ENCODE measurements around the gene NACC2. TPM values are rescaled to one million over a fixed set of nuclear protein-coding genes. Genes with fewer than 3 reads are reported as not detected.

Gene NACC2
- polyA plus RNA-seq, 1 donor = 11.8 TPM

DNA sequence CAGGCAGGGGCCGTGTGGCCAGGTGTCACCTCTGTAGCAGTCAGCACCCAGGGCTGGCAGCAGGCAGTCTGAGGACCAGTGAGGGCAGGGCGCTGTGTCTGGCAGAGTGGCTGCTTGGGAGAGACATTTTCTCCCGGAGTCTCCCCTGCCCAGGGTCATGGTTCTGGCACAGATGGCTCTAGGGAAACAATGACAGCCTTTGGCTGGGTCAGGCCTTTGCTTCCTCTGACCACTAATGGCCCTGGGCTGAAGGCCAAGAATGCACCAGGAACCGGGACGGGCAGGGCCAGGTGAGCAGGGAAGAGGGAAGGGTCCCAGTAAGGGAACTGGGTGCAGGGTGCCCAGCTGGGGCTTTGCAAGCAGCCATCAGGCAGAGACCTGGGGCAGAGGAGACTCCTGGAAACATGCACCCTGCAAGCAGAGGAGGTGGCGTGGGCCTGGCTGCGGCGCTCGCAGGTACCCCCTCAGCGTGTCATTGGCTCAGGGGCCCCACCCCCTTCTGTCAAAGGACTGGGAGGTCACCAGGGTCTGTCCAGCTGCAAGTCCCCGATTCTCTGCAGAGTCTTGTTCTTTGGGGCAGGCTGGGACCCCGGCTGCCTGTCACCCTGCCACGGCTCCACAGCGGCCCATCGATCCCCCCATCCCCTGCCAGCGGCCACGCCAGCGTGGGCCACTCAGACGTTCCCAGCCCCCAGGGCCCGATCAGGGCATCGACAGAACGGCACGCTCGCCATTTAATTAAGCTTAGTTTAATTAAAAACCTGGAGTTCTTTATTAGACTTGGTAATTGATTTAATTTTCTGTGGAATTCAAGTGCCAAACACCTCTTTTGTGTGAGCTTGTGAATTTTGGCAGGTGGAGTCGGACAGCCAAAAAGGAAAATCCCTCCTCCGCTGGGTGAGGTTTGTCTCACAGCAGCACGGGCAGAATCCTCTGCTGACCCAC, 42.5 kb upstream of the NACC2 start:
- no peak overlapping the region for H3K27ac ChIP-seq (ENCODE audit: low read length)
- H3K4me1 ChIP-seq (ENCODE audit: control insufficient read depth, insufficient read depth, low read length) = no peaks in the 10 kb centered on the region
- peaks cover 47% of the 10 kb centered on the region for H3K27me3 ChIP-seq (ENCODE audit: control insufficient read depth, insufficient read depth, low read length)
- no peak for DNase-seq
- peaks cover 4% of the 10 kb centered on the region for H3K9me3 ChIP-seq (ENCODE audit: control insufficient read depth, low read depth, low read length)
- H3K36me3 ChIP-seq (ENCODE audit: control insufficient read depth, insufficient read depth, low read length) = no peaks in the 10 kb centered on the region
- no CpG with 5 or more reads among the region's 27 CpGs for WGBS (ENCODE audit: insufficient coverage, low lambda C conversion rate)
- H3K4me3 ChIP-seq (ENCODE audit: low read length) = no peak overlapping the region

DNA sequence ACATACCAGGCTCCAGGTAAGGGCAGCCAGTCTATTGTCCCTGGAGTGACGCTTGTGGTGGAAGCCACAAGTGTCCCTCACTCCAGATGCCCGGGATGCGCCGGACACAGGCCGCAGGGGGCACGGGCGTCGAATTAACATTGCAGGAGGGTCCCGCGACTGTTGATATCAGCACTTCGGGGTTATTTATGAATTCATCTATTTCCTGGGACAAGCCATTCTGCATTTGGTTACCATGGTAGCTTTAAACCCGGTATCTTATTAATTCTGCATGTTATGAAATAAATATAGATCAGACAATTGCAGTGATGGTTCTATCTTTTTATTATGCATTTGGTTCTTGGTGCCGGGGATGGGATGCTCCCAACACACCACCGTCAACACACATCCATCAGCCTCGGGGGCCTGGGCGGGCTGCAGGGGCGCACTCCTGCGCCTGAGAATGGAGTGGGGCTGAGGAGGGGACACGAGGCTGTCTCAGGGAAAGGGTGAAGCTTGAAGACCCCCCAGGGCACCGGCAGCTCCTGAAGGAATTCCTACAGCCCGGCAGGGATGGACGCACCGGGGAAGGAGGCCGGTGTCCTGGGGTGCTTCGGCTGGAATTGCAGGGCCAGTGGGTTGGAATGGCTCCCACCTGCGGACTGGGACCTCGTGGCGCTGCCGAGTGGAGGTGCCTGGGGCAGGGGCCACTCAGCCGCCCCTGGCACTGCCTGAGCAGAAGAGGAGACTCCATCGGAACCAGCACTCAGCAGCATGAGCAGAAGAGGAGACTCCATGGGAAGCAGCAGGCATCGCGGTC, 41.2 kb upstream of the NACC2 start:
- H3K36me3 ChIP-seq (ENCODE audit: control insufficient read depth, insufficient read depth, low read length) = no peaks in the 10 kb centered on the region
- no peak overlapping the region for H3K27ac ChIP-seq (ENCODE audit: low read length)
- WGBS (ENCODE audit: insufficient coverage, low lambda C conversion rate) = no CpG with 5 or more reads among the region's 33 CpGs
- peaks cover 9% of the 10 kb centered on the region for H3K4me1 ChIP-seq (ENCODE audit: control insufficient read depth, insufficient read depth, low read length)
- no peak for DNase-seq
- H3K9me3 ChIP-seq (ENCODE audit: control insufficient read depth, low read depth, low read length) = peaks cover 4% of the 10 kb centered on the region
- H3K27me3 ChIP-seq (ENCODE audit: control insufficient read depth, insufficient read depth, low read length) = peaks cover 52% of the 10 kb centered on the region
- H3K4me3 ChIP-seq (ENCODE audit: low read length) = no peak overlapping the region

DNA sequence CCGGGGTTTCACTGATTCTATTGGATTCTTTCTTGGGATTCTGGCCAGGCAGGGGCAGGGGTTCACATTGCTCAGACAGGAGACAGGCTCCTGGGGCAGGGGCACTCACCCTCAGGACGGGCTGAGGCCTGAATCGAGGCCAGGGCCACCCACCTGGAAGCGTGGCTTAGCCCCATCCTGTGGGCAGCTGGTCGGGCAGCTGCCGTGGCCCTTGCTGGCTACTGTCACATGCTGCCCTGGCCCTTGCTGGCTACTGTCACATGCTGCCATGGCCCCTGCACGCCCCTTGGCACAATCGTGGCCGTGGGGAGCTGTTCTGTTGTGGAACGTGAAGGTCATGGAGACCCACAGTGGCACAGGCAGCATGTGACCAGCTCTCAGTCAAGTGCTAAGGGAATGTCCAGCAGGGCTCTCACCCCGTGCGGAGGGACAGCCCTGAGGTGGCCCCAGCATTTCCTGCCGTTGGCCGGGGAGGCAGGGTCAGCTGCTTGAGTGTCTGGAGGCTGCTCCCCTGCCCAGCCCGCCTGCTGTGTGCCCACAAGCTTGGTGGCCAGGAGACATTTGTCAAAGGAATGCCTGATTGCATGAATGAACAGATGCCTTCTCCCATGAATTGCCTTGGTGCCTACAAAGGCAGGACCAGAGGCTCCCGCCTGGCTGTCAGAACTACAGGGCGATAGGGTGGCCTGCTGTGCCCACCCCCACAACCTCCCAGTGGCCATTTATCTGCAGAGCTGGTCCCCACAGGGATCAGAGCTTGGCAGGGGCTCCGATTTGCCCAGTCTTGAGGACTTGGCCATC, 40.4 kb upstream of the NACC2 start:
- no CpG with 5 or more reads among the region's 18 CpGs for WGBS (ENCODE audit: insufficient coverage, low lambda C conversion rate)
- peaks cover 16% of the 10 kb centered on the region for H3K4me1 ChIP-seq (ENCODE audit: control insufficient read depth, insufficient read depth, low read length)
- H3K27me3 ChIP-seq (ENCODE audit: control insufficient read depth, insufficient read depth, low read length) = peaks cover 57% of the 10 kb centered on the region

DNA sequence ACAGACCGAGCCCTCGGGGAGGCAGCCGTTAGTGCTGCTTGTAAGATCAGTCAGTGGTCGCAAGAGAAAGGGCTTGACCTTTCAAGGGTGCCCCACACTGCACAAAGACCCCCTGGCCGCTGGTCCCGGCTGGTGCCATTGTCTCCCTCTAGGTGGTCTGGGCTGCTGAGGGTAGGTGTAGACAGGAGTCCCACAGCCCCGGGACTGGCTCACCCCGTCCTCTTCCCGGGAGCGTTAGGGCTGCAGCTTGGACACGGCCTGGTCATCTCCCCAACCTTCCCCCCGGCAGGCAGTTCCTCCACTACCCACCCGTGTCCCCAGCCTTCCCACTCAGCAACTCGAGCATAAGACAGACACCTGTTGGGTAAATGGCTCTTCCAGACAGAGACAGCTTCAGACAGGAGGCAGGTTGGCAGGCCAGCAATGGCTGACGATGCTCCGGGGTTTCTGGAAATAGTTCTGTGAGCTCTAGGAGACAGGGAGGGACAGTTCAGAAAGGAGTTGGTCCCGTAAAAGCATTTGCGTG, 38.9 kb upstream of the NACC2 start:
- no CpG with 5 or more reads among the region's 18 CpGs for WGBS (ENCODE audit: insufficient coverage, low lambda C conversion rate)
- H3K27me3 ChIP-seq (ENCODE audit: control insufficient read depth, insufficient read depth, low read length) = peaks cover 62% of the 10 kb centered on the region
- H3K36me3 ChIP-seq (ENCODE audit: control insufficient read depth, insufficient read depth, low read length) = no peaks in the 10 kb centered on the region
- peaks cover 4% of the 10 kb centered on the region for H3K9me3 ChIP-seq (ENCODE audit: control insufficient read depth, low read depth, low read length)
- no peak for DNase-seq
- no peak overlapping the region for H3K27ac ChIP-seq (ENCODE audit: low read length)
- H3K4me3 ChIP-seq (ENCODE audit: low read length) = no peak overlapping the region
- peaks cover 20% of the 10 kb centered on the region for H3K4me1 ChIP-seq (ENCODE audit: control insufficient read depth, insufficient read depth, low read length)

More for the DNA sequence above, 40.4 kb upstream of the NACC2 start:
- Histone ChIP-seq H3K36me3 (ENCODE audit: control insufficient read depth, insufficient read depth, low read length) (no peaks in the 10 kb centered on the region), H3K27ac (ENCODE audit: low read length) (no peak overlapping the region), H3K4me3 (ENCODE audit: low read length) (no peak overlapping the region), H3K9me3 (ENCODE audit: control insufficient read depth, low read depth, low read length) (peaks cover 4% of the 10 kb centered on the region)
- no peak for DNase-seq

DNA sequence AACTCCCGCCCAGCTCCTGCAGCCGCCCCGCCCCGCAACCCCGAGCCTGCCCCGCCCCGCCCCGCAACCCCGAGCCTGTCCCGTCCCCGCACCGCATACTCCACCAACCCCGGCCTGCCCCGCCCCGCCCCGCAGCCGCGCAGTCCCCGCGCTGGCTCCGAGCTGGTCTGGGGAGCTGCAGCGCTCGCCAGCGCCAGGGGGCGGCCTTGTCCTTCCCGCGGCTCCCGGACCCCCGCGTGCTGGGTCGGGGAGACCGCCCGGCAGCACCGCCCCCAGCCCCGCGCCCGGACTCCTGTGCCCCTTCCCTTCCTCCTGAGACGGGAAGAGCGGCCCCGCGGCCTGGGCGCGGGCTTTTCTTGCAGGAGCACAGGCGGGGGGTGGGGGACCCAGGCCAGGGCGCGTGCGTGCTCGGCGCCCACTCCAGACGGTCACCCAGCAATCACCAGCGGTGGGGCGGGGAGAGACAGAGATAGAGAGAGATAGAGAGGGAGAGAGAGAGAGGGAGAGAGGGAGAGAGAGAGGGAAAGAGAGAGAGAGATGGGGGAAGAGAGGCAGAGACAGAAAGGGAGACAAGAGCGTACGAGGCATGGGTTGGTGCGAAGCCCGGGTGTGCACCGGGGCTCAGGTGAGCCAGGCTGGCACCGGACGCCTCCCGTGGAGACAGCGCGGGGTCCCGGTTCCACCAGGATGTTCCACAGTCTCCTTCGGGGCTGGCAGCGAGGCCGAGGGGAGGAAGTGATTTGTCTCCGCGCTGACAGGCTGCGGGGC, 38.3 kb upstream of the NACC2 start:
- no peak for DNase-seq
- WGBS (ENCODE audit: insufficient coverage, low lambda C conversion rate) = no CpG with 5 or more reads among the region's 69 CpGs
- Histone ChIP-seq H3K4me1 (ENCODE audit: control insufficient read depth, insufficient read depth, low read length) (peaks cover 20% of the 10 kb centered on the region), H3K36me3 (ENCODE audit: control insufficient read depth, insufficient read depth, low read length) (no peaks in the 10 kb centered on the region), H3K27me3 (ENCODE audit: control insufficient read depth, insufficient read depth, low read length) (peaks cover 62% of the 10 kb centered on the region), H3K27ac (ENCODE audit: low read length) (no peak overlapping the region), H3K9me3 (ENCODE audit: control insufficient read depth, low read depth, low read length) (peaks cover 4% of the 10 kb centered on the region), H3K4me3 (ENCODE audit: low read length) (no peak overlapping the region)

DNA sequence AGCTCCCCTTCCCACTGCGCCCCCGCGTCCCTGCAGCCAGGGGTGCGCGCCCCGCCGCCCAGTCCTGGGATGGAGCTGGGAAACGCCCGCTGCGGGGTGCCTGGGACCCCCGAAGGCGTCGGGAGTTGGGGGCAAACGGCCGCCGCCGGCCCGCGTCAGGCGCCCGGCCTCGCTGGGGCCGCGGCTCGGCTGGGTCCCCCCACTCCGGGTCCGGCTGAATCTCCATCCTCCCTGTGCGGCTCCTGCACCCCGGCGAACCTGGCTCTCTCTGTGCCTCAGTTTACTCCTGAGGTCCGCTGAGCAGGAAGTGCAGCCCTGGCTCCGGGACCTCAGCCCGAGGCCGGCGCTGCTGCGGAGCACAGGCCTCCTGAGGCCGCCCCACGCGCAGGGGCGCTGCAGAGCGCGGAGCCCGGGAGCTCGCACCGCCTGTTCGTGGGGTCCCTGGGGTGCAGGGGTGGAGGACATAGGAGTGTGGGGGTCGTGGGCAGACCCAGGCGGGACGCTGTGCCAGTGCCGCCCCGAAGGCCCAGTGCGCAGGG, 37.5 kb upstream of the NACC2 start:
- peaks cover 4% of the 10 kb centered on the region for H3K9me3 ChIP-seq (ENCODE audit: control insufficient read depth, low read depth, low read length)
- DNase-seq = no peak
- H3K27ac ChIP-seq (ENCODE audit: low read length) = no peak overlapping the region
- WGBS (ENCODE audit: insufficient coverage, low lambda C conversion rate) = no CpG with 5 or more reads among the region's 52 CpGs
- no peaks in the 10 kb centered on the region for H3K36me3 ChIP-seq (ENCODE audit: control insufficient read depth, insufficient read depth, low read length)
- peaks cover 65% of the 10 kb centered on the region for H3K27me3 ChIP-seq (ENCODE audit: control insufficient read depth, insufficient read depth, low read length)
- H3K4me1 ChIP-seq (ENCODE audit: control insufficient read depth, insufficient read depth, low read length) = peaks cover 20% of the 10 kb centered on the region
- no peak overlapping the region for H3K4me3 ChIP-seq (ENCODE audit: low read length)

DNA sequence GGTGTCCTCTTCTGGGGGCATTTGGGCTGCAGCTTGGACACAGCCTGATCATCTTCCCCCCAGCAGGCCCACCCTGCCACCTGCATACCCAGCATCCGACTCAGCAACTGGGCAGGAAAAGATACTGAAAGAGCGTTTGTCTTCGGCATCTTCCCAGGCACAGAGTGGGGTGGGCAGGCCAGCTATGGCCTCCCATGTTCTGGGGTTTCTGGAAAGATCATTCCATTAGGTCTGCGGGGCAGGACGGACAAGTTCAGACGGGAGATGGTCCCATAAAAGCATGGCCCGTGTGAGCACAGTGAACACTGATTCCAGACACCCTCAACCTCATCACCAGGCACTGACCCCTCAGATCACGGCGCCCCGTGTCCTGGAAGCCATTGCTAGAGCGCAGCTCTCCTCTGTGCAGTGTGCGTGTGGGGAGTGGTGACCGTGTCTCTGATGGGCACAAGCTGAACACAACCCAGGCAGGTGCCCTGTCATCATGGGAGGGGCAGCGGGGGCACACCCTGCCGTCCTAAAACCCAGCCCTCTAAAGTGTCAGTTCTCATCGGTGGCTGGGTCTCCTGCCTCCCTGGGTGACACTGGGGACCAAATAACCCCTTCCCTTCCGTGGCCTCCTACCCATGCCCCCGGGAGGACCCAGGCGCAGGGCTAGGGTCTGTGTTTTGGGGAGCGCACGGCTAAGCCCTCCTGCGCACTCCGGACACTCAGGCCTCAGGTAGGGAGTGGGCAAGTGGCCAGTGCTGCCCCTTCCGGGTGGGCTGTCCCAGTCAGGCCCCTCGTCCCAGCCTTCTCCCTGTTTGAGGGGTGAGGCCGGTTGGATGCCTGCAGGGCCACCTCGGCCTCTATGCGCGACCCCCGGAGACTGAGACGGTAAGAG, 36.8 kb upstream of the NACC2 start:
- DNase-seq = no peak
- Histone ChIP-seq H3K4me1 (ENCODE audit: control insufficient read depth, insufficient read depth, low read length) (peaks cover 20% of the 10 kb centered on the region), H3K27me3 (ENCODE audit: control insufficient read depth, insufficient read depth, low read length) (peaks cover 68% of the 10 kb centered on the region), H3K4me3 (ENCODE audit: low read length) (no peak overlapping the region), H3K9me3 (ENCODE audit: control insufficient read depth, low read depth, low read length) (peaks cover 6% of the 10 kb centered on the region), H3K36me3 (ENCODE audit: control insufficient read depth, insufficient read depth, low read length) (no peaks in the 10 kb centered on the region), H3K27ac (ENCODE audit: low read length) (no peak overlapping the region)
- WGBS (ENCODE audit: insufficient coverage, low lambda C conversion rate) = no CpG with 5 or more reads among the region's 31 CpGs

DNA sequence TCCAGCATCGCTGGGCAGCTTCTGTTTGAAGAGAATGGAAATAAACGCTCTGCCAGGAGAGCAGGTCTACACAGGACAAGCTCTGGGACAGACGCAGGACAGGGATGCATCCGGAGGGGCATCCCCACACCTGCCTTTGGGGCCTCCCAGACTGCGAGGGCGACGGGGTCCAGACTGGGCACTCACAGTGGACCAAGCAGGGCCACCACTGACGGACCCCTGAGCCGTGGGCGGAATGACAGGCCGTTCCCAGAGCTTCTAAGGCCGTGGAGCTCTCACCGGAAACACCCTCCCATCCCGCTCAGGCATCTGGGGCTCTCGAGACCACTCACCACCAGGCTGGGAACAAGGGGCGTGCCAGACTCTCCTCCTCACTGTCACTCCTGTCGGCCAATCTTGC, 34.1 kb upstream of the NACC2 start:
- peaks cover 20% of the 10 kb centered on the region for H3K4me1 ChIP-seq (ENCODE audit: control insufficient read depth, insufficient read depth, low read length)
- H3K9me3 ChIP-seq (ENCODE audit: control insufficient read depth, low read depth, low read length) = peaks cover 11% of the 10 kb centered on the region
- DNase-seq = no peak
- H3K4me3 ChIP-seq (ENCODE audit: low read length) = no peak overlapping the region
- 80% methylated on average over 1 of the region's 17 CpGs for WGBS (ENCODE audit: insufficient coverage, low lambda C conversion rate)
- H3K36me3 ChIP-seq (ENCODE audit: control insufficient read depth, insufficient read depth, low read length) = no peaks in the 10 kb centered on the region
- H3K27me3 ChIP-seq (ENCODE audit: control insufficient read depth, insufficient read depth, low read length) = peaks cover 66% of the 10 kb centered on the region
- no peak overlapping the region for H3K27ac ChIP-seq (ENCODE audit: low read length)

DNA sequence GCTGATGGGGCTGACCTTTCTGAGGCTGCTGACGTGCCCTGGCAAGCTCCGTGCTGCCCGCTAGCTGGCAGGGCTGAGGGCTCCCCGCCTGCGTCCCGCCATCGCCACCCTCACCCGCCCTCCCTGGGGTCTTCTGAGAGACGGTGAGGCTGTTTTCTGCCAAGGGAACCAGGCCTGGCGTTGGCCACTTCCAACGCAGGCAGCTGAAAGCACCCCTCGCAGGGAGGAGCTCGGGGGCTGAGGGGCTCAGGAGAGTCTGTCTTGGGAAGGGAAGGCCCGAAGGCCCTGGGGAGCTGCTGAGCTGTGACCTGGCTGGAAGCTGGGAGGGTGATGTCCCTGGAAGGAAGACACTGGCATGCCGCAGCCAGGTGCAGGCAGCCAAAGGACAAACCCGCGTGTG, 33.3 kb upstream of the NACC2 start:
- Histone ChIP-seq H3K4me3 (ENCODE audit: low read length) (no peak overlapping the region), H3K36me3 (ENCODE audit: control insufficient read depth, insufficient read depth, low read length) (no peaks in the 10 kb centered on the region), H3K9me3 (ENCODE audit: control insufficient read depth, low read depth, low read length) (peaks cover 8% of the 10 kb centered on the region), H3K27me3 (ENCODE audit: control insufficient read depth, insufficient read depth, low read length) (peaks cover 59% of the 10 kb centered on the region), H3K27ac (ENCODE audit: low read length) (no peak overlapping the region), H3K4me1 (ENCODE audit: control insufficient read depth, insufficient read depth, low read length) (peaks cover 20% of the 10 kb centered on the region)
- WGBS (ENCODE audit: insufficient coverage, low lambda C conversion rate) = no CpG with 5 or more reads among the region's 17 CpGs
- DNase-seq = no peak
